Measurements from ENCODE around the gene PLEKHA7.
"Not testable (repeated sequence)": the region's sequence is repeated elsewhere in the genome, so short reads cannot be mapped to it uniquely, and the experiment has no call there.

Gene PLEKHA7

DNA sequence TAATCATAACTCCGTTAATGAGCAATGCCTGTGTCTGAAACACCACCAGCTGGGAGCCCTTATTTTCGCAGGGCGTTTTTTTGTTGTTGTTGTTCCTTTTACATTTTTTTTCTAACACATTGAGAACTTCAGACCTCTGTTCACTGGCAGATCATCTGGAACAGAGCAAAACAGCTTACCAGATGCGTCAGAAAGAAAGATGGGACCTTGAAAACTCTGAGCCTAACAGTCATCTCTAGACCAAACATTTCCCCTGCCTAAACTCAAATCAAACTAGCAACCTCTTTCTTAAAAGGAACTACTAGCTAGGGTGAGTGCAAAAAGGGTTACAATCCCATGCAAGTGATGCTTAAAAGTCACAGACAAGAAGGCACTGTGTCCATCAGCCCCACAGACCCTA lies 93.2 kb downstream of the PLEKHA7 start:
- TF ChIP-seq, protein P1, sequence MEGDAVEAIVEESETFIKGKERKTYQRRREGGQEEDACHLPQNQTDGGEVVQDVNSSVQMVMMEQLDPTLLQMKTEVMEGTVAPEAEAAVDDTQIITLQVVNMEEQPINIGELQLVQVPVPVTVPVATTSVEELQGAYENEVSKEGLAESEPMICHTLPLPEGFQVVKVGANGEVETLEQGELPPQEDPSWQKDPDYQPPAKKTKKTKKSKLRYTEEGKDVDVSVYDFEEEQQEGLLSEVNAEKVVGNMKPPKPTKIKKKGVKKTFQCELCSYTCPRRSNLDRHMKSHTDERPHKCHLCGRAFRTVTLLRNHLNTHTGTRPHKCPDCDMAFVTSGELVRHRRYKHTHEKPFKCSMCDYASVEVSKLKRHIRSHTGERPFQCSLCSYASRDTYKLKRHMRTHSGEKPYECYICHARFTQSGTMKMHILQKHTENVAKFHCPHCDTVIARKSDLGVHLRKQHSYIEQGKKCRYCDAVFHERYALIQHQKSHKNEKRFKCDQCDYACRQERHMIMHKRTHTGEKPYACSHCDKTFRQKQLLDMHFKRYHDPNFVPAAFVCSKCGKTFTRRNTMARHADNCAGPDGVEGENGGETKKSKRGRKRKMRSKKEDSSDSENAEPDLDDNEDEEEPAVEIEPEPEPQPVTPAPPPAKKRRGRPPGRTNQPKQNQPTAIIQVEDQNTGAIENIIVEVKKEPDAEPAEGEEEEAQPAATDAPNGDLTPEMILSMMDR (IDR thresholded peaks at IDR 0.05; ENCODE audit: insufficient read depth, low read length, missing control alignments), result no peak
- CTCF ChIA-PET, result interaction anchor here (0.7 to 1.2 kb wide), 2 partner anchors 13 to 101 kb away, joined by 3 read pairs; no protein-coding TSS in a partner anchor
- no peak overlapping the region for H3K4me3 ChIP-seq (ENCODE audit: low read depth, low read length)
- POLR2A ChIA-PET, result interaction anchor here (0.6 kb wide), 1 partner anchor 13 kb away, joined by 3 read pairs; no protein-coding TSS in a partner anchor
- DNase-seq (ENCODE audit: low read depth, low spot score), result no peak

DNA sequence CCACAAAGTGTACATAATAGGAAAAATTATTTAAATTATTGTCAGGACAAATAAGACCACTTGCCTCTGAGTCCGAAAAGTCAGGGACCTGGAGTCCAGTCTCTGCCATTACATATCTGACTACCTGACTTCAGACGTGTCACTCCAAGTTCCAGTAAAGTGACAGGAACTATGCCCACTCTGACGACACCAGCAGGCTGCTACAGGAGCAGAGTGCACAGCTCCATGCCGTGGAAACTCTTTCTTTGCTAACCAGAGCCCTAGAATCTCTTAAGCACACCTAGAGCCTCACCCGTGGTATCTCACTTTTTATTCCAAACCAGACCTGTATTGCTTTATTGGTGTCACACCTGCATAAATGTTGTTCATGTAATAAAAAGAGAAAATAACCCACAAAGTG lies 93.7 kb downstream of the PLEKHA7 start:
- no peak for DNase-seq (ENCODE audit: low read depth, low spot score)
- CTCF ChIA-PET, result interaction anchor here (1.2 kb wide), 1 partner anchor 101 kb away, joined by 3 read pairs; no protein-coding TSS in a partner anchor
- H3K4me3 ChIP-seq (ENCODE audit: low read depth, low read length), result no peak overlapping the region
- TF ChIP-seq, protein P1 (IDR thresholded peaks at IDR 0.05; ENCODE audit: insufficient read depth, low read length, missing control alignments), result no peak
- POLR2A ChIA-PET, result no interaction called here

DNA sequence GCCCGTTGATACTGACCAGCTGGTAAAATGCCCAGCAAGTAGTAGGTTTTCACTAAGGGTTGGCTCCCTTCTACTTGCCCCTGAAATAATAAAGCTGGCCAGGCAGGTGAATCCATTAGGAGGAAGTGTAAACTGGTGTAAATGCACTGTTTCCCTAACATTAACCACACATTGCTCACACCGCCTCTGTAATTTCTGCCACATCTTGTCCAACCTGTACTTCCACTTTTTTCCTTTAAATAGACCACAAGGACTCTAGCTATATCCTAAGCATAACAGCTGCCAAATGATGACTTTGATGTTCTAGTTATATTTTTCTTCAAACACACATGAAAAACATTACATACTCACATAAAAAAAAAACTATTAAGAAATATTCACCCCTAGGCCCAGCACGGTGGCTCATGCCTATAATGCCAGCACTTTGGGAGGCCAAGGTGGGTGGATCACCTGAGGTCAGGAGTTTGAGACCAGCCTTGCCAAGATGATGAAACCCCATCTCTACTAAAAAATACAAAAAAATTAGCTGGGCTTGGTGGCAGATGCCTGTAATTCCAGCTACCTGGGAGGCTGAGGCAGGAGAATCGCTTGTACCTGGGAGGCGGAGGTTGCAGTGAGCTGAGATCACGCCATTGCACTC lies 95.6 kb downstream of the PLEKHA7 start:
- CTCF ChIA-PET; POLR2A ChIA-PET; H3K4me3 ChIP-seq (ENCODE audit: low read depth, low read length); DNase-seq (ENCODE audit: low read depth, low spot score): not testable (repeated sequence)

DNA sequence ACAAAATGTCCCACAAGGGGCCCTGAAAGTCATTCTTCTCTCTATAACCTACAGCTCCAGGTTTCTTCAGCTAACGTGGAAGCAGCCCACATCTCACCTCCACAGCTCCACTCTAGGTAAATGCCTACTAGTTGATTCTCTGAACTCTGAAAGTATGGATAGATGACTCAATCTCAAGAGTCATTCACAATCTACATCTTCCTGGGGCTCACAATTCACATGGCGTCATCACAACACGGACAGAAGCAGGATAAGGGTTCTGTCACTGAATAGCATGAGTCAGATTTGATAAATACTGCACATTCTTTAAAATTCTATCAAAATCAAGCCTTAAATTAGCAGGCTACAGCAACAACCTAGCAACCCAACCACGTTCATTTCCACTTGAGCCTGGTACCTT lies 96.3 kb downstream of the PLEKHA7 start:
- ChIA-PET POLR2A (no interaction called here), CTCF (no interaction called here)
- H3K4me3 ChIP-seq (ENCODE audit: low read depth, low read length), result no peak overlapping the region
- no peak for DNase-seq (ENCODE audit: low read depth, low spot score)
- TF ChIP-seq, protein P1 (IDR thresholded peaks at IDR 0.05; ENCODE audit: insufficient read depth, low read length, missing control alignments), result no peak

DNA sequence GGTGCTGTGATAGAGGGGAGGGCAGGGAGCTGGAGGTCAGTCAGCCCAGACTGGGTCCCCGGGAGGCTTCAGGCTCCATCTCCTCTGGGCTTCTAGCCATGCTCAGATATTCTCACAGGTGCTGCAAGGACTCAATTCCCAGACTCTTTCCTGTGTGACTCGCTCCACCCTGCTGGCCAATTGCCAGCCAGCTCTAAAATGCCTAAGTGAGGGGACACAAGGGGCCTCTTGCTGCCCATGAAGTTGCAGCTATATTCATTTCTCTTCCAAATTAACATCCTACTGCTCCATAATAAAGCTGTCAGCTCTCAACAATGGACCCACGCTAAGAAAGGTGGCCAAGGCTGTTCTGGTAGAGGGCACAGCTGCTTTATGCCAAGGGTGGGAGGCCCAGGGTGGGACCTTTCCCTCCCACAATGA lies 101.5 kb downstream of the PLEKHA7 start:
- no peak for DNase-seq (ENCODE audit: low read depth, low spot score)
- POLR2A ChIA-PET, result no interaction called here
- CTCF ChIA-PET, result interaction anchor here (1.5 kb wide), 1 partner anchor 93 kb away, joined by 3 read pairs; no protein-coding TSS in a partner anchor

DNA sequence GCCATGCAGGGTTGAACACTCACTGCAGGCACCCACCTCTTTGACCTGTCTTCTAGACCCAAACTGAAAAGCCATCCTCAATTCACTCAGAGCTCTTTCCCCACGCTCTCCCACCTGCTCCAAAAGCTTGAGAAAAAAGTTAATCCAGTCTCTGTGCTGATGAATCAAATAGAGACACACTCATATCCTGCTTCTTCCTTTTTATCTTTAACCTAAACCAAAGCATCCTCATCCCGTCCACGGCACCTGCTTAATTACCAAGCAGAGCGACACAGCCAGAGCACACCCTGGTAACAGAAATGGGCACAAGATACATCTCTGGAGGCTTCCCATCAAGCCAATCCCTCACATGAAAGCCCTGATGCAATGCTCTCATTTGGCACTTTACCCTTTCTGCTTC lies 102.6 kb downstream of the PLEKHA7 start:
- ChIA-PET POLR2A (no interaction called here), CTCF (interaction anchor here (1.5 kb wide), 1 partner anchor 92 kb away, joined by 3 read pairs; no protein-coding TSS in a partner anchor)
- TF ChIP-seq, protein P1 (IDR thresholded peaks at IDR 0.05; ENCODE audit: insufficient read depth, low read length, missing control alignments), result no peak
- H3K4me3 ChIP-seq (ENCODE audit: low read depth, low read length), result no peak overlapping the region
- no peak for DNase-seq (ENCODE audit: low read depth, low spot score)

More for the DNA sequence above, 101.5 kb downstream of the PLEKHA7 start:
- TF ChIP-seq, protein P1 (IDR thresholded peaks at IDR 0.05; ENCODE audit: insufficient read depth, low read length, missing control alignments), result no peak
- H3K4me3 ChIP-seq (ENCODE audit: low read depth, low read length), result no peak overlapping the region

DNA sequence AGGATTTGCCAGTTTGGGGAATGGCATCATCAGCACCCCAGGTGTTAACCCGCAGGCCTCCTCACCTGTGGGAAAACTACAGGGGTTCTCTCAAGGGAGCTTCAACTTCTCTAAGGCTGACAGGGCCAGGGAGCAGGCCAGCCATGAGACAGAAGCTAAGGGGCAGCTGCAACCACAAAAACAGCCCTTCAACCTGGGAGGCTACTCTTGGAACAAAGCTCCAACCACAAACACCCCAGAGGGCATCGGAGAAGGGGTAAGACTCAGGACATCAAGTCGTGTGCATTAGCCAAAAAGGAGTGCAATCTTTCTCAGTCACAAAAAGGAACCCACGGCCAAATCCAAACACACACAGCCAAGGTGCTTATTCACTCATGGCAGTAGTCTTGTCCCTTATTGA lies 103.0 kb downstream of the PLEKHA7 start:
- TF ChIP-seq, protein P1 (IDR thresholded peaks at IDR 0.05; ENCODE audit: insufficient read depth, low read length, missing control alignments), result no peak
- CTCF ChIA-PET, result no interaction called here
- POLR2A ChIA-PET, result no interaction called here
- no peak overlapping the region for H3K4me3 ChIP-seq (ENCODE audit: low read depth, low read length)
- DNase-seq (ENCODE audit: low read depth, low spot score), result no peak
